NOMO-1 (cell line): ENCODE data around the gene GRM1.

Experiments
- DNase-seq, 2 experiments: peaks; one replicate each; lab custom pipeline; 2025; ENCODE audit not compliant: unreplicated experiment in 2 of 2; lab: John Stamatoyannopoulos, UW

The GRM1 gene

DNA sequence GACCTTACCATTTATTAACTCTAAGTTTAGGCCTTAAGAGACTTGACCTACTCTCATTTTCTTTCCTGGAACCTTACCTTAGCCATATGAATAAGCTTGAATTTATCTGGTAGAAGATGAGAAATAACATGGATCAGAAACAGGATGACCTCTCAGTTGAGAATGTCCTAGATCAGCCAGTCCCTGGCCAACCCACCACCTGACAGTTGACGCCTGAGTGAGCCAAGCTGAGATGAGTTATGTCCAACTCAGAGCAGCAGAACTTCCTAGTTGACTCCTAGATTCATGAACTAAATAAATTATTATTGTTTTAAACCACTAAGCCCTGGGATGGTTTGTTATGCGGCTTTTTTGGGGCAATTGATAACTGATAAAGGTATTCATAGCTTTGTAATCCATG is 281.8 kb downstream of the GRM1 start:
- no peak for DNase-seq

DNA sequence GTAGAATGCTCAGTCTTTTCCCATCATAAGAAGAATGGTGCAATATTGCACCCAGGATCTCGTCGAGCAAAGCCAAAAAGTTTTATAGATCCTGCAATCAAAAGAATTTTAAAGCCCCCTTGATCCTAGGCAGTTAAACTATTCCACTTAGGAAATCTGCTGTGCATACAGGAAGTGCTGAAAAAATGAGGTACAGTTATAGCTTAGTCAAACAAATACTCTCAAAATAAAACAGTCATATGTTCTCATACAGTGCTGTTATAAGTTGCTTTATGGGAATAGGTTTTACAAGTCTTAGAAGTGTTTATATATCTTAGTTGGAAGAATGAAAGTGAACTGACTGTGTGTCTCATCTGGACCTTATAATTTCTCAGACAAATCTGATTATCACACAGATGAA is 282.2 kb downstream of the GRM1 start:
- no peak for DNase-seq

DNA sequence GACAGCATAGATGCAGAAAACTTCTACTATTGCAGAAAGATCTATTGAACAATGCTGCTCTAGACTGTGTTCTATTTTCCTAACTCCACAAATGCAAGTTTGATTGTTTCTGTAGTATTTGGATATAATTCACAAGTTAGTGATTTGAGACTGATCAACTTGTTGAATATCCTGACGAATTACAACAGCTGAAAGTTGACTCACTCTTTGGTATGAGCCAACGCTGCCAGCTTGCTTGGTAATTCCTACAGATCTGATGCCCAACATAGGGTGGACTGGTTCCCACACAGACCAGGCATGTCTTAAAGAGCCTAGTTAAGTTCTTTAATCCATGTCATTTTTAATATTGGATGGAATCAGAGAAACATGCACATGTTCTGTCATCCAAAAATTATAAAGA is 283.7 kb downstream of the GRM1 start:
- no peak for DNase-seq

DNA sequence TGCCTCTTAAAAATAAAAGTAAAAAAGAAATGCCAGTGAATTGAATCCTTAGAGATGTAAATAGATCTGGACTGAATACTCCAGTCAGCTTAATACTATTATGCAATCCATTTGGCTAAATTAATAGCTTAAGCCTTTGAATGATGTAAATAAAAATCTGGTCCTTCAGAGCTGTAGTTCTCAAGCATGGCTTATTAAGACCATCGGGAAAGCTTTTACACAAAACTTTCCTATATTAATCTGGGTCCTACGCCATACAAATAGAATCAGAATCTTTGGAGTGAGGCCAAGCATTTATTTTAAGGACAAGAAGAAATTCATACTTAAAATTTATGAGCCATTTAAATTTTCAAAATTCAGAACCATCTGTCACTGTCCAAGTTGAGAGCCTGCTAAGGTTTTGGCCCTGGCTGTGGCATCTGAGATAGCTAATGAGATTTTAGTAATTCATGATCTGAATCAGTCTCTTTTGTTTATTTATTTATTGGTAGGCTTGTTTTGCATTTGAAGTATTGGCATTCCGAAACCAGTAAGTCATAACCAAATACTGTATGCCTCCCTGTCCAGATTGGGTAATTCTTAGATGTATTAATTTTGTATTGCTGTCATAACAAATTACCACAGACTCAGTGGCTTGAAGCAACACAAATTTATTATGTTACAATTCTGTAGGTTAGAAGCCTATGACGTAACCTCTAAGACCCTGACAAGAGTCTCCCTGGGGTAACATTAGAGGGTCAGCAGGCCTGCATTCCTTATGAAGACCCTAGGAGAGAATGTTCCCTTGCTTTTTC is 286.7 kb downstream of the GRM1 start:
- no peak for DNase-seq

DNA sequence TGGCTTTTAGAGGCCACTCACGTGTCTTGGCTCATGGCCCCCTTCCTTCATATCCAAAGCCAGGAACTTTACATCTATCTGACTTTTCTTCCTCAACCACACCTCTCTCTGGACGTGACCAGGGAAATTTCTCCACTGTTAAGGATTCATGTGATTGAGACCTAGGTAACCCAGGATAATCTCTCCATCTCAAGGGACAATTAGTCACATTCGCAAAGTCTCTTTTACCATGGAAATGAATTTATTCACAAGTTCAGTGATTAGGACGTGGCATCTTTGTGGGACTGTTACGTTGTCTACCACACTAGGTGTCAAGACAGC is 287.3 kb downstream of the GRM1 start:
- no peak for DNase-seq

DNA sequence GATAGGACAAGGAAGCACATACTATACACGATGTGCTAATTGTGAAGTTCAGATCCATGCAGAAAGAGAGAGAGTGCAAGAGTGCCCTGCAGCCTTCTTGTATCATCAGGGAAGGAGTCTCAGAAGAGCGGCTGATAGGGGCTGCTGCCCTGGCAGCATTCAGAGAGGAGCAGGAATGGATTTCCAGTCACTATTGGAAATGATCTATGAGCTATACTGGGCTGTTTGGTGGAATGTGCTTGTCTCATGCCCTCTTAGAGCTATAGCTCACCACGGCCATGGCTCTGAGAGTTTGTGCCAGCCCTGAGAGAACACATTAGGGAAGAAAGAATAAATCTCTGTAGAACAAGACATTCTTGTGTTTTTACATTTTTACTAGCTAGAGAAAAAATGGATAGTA is 302.2 kb downstream of the GRM1 start:
- no peak for DNase-seq

DNA sequence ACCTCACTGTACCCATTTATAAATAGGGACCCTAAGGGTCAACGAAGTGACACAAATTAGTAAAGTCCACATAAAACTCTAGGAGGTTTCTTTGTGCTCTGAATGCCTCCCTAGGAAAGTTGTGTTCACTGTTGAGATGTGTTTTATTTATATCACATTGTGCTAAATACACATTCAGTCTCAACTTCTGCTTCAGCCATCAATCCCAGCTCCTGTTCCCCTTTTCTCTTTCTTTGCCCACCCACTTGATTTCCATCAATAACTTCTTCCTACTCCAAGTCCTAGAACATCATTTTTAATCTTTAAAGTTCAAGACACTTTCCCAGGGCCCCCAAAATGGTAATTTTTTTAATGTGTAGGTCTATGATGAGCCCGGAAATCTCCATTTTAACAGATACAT is 306.5 kb downstream of the GRM1 start:
- no peak for DNase-seq

DNA sequence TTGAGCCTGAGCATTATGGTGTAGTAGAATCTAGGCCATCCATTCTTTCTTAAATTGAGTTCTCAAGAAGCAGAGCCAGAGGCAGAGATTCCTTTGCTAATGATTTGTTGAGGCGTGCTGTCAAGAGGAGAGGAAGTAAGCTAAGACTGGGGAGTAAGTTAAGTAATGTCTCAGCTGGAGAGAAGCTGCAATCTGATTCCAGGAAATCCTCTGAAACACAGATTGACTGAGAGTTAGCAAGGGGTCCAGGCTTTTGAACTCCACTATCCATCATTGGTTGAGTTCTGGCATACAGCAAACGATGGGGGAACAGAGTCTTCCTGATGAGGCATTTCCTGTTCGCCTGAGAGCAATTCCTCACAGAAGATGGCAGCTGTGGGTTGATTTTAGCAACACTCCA is 307.3 kb downstream of the GRM1 start:
- DNase-seq, result no peak

DNA sequence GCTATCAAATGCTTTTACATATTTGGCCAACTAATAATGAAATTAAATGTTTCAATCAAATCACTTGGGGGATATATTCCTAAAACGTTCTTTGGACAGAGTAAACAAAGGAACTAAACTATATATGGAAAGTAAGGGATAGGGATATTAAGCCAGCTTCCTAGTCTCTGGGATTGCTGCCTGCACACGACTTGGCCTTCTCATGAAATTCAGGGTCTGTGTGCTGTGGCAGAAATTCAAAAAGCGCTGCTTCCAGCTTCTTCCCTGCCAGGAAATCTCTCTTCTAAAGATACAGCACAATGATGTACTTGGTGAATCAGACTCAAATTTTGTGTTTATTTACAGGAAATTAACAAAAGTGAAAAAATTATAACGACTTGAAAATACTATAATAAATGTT is 308.5 kb downstream of the GRM1 start:
- DNase-seq, result no peak

DNA sequence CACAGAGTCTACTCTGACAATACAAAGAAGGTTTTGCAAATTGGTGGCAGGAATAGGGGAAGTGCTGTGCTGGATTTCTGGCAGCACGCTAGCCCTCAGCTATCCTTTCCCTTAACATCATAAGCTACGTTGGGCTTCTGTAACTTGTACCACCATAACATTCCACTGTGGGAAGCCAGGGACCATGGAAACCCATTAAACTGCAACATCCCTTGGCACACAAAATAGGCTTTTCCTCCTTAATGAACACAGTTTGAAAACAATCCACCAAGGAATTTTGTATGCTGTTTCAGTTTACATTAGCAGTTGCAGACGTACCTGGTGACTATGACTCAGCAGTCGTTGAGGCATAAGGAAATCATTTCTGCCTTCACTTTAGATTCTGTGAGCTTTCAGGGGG is 310.9 kb downstream of the GRM1 start:
- DNase-seq, result no peak

DNA sequence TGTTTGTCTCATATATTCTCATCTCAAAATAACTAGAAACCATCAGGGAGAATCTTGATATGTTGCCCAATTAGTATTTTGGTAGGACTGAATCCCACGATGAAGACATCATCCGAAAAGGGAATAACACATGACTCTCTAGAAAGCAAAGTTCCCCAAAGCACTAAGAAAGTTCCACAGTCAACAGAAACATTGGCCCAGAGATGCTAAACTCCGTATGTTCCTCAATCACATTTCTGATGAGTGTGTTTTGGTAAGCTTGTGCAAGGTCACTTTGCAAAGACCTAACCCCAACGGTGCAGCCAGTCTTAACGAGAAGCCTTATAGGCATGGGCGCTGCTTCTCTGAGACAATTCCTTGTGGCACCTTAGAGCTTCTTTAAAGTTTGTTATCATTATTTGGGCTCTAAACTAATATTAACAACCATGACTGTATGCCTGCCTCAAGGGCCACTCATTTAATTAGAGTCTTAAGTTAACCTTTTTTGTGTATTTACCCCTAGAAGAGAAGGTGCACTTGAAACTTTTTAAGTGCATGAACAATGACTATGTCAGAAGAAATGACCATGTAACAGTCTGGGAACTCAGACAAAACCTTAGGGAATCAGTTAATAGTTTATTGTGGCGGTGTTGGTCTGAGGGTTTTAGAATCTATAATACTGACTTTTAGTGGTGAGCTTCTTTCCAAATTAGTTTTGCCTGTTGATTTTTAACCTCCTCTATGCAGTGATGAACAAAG is 312.8 kb downstream of the GRM1 start:
- no peak for DNase-seq

DNA sequence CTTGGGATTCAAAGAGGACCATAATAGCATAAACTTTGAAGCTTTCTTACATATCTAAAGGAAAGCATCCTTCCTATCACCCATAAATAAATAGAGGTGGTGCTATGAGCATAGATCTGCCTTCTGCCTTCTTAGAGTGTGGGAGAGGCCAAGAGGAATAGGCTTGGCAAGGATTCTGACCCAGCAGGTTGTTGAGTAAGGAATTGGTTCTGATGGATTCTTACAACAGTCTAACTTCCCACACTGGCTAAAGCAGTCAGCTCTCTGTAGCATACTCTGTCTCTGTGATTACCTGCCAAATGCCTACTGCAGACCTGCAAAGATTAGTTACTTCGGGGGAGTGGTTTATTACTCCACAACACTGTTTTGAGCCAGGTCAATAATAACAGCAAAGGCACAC is 316.7 kb downstream of the GRM1 start:
- DNase-seq, result no peak

DNA sequence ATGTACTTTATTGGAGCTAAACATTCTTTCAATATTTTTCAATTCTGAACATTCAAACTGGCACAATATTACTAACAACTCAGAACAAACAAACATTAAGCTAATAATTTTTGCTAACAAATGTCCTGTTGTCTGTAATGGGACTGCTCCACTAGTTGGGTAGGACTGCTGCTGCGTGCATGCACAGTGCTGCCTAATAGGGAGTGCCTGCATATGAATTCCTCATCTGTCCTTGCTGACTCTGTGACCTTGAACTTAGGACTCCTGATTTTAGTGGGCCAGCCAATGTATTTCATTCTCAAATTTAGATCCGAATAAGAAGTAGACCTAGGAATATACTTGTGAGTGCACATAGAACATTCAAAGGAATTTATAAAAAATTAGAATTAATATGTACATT is 318.2 kb downstream of the GRM1 start:
- no peak for DNase-seq

DNA sequence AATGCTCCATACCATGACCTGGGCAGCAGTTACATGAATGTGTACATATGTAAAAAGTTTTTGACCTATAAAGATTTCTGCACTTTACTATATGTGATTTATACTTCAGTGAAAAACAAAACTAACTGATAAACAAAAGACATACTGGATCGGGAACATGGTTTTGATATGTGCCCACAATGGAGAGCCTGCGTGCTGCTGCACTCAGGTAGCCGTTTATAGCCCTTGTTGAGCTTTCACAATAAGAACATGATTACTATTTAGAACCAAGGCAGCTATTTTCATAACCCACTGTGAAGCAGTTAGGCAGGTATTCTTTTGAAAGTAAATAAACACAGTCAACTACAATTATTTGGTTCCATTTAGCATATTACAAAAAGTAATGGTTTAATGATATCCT is 318.8 kb downstream of the GRM1 start:
- DNase-seq, result no peak

DNA sequence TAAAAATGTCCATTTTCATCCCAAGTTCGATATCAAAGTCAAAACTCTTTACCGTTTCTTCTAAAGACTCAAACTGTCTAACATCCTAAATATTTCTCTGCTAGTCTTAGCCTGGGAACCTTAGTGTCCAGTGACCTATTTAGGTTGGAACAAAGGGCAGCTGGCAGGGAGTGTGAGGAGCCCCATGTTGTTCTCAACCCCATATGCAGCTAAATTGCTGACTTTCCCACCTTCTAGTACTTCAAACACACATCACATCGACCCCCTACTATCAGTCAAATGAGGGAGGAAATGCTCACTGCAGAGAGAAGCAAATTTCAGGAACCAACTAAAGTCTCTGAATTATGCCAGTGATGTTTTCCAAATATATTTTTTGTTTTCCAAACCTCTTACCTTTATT is 322.2 kb downstream of the GRM1 start:
- no peak for DNase-seq

DNA sequence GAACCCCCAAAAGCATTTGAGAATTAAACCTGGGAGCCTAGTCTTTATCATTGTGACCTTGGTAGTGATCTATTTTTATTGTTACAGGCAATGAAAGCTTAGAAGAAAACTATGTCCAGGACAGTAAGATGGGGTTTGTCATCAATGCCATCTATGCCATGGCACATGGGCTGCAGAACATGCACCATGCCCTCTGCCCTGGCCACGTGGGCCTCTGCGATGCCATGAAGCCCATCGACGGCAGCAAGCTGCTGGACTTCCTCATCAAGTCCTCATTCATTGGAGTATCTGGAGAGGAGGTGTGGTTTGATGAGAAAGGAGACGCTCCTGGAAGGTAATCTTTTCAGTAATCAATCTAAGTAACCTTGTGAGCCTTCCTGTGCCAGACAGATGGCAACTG is 323.3 kb downstream of the GRM1 start:
- no peak for DNase-seq

DNA sequence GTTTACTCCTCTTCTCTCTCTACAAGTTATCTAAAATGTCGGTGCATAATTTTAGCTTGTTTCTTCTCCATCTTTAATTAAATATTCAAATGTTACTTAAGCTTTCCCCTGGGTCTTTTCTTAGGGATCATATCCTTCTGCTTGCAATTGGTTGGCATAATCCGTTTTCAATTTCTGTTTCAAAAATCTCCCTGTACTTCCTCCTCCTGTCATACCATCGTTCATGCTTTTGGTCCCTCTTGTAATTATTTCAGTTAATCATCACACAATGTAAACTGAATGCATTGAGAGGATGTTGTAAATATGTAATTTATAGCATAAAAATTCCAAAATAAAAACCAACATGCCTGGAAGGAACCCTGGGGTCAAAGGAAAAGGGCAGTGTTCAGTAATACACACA is 325.6 kb downstream of the GRM1 start:
- DNase-seq, result no peak

DNA sequence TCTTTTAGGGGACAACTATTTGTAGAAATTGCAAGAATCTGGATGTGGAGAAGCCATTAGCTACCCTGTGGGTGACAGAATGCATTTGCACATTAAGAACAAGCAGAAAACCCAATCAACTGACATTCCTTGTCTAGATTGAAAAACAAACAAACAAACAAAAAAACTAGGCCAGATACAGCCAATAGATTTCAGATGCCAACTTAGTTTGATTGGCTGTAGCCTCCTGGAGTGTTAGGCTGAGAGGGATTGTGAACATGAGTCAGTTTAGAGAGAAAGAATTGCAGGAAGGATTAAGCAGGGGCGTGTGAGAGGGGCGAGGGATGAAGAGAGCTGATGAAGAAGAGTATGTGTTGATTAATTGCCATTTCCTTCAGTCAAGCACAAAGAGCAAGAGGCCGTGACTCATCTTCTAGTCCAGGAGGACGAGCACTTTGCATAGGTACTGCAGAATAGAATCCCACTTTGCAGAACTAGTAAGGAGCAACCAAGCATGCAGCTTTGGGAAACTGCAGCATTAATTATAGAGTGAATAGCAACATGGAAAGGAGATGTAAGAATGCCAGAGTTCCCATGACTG is 326.7 kb downstream of the GRM1 start:
- no peak for DNase-seq

DNA sequence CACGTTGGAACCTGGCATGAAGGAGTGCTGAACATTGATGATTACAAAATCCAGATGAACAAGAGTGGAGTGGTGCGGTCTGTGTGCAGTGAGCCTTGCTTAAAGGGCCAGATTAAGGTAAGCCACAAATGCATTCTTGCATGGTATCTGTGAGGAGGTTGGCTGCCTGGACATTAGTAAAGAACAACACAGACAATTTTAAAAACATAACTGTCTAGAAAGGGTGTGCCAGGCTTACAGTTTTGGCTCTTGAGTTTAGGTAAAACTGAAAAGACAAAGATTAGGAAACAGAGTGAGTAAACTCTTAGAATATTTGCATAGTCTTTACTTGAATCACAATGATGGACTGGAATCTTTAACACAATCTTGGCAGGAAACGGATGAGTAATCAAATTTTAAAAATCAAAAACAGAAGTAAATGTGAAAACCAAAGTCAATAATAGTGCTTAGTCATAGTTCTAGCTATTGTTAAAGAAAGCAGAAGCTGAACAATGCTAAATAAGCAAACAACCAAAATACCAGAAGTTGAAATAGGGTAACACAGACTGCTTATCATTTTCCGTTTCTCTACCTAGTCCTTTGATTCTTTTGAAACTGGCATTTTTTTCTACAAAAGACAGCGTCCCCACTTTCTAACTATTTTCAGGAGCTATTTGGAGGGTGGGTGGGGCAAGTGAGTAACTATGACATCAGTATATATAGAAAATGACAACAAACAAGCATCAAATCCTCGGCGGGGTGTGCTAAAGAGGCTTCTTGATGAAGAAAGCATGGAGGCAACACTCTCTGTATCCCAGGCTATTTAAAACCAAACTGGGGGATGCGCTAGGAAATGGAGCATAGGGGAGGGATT is 328.9 kb downstream of the GRM1 start:
- peak; percentile 20 to 86 for DNase-seq

DNA sequence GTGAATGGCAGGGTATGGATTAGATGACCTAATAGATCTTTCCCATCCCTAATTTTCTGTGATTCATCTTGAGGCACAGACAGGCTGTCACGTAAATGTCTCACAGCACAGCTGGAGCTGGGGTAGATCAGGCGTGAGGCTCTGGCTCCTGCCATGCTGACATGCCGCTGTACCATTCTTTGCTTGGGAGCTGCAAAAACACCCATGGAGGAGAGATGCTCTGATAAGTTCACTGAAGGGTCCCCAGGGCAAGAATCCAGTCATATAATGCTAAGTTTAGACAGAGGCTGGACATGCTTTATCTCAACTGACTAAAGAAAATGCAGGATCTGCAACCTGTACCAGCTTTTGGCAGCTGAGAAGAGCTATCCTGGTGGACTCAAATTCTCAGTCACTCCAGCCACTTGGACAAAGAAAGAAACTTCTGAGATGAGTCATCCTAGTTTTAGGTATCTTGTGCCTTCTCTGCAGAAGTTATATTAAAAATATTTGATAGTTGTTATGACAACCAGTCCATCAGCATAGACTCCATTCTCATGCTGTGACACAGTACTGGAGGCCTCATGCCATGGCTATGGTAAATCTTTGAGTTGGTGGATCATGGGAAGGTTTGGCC is 329.7 kb downstream of the GRM1 start:
- no peak for DNase-seq

DNA sequence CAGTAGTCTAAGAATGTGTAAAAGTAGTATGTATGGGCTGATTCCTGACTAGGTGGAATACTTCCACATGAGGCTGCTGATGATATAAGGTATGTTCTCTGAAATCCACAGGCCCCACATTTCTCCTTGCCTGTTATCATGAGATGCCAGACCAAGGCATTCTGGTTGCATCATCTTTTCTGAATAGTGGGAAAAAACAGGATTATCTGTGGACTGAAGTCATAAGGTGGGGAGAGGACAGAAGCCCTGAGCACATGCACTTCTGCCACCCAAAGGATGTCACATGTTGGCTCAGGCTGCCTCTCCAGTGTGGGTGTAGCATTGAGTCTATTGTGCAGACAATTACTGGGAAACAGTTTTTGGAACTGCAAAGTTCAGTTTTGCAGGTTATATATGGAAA is 330.3 kb downstream of the GRM1 start:
- DNase-seq, result no peak
